Activated CD4-positive, alpha-beta T cell treated with anti-CD3 and anti-CD28 coated beads, Interleukin-2, amount 10 ng/mL, durations not matched to agents 24 days and 14 days (primary cell): ENCODE results near the gene TVP23C. TPM values are rescaled to one million over a fixed set of nuclear protein-coding genes. Genes with fewer than 3 reads are reported as not detected.
"Not testable (repeated sequence)": the region's sequence is repeated elsewhere in the genome, so short reads cannot be mapped to it uniquely, and the experiment has no call there.

Experiments used
- DNase-seq: peaks from one replicate; pipeline ENCODE4 v3.0.0; 2022
- H3K27ac Mint-ChIP-seq: one replicate; pipeline ENCODE4 v1.8.0; 2022; ENCODE audit warnings: mild to moderate bottlenecking, mixed read lengths
- H3K27me3 Mint-ChIP-seq: one replicate; pipeline ENCODE4 v1.8.0; 2022; ENCODE audit warnings: mixed read lengths
- H3K36me3 Mint-ChIP-seq: one replicate; pipeline ENCODE4 v1.8.0; 2022; ENCODE audit warnings: low read depth, mild to moderate bottlenecking, mixed read lengths
- H3K4me1 Mint-ChIP-seq: one replicate; pipeline ENCODE4 v1.8.0; 2021; ENCODE audit warnings: mixed read lengths
- H3K4me3 Mint-ChIP-seq: one replicate; pipeline ENCODE4 v1.8.0; 2022; ENCODE audit warnings: mild to moderate bottlenecking, moderate library complexity, mixed read lengths
- H3K9me3 Mint-ChIP-seq: one replicate; pipeline ENCODE4 v1.8.0; 2021; ENCODE audit warnings: mixed read lengths
- intact Hi-C: fragments of 100-400 bp; cut with micrococcal nuclease; formaldehyde crosslinking; loops from one replicate; pipeline ENCODE4 v1.15.1; 2023
- total RNA-seq: library from RNA; stranded (reverse); gene quantifications from 2 replicates; pipeline ENCODE4 v1.2.3, GENCODE V29; 2022

Gene TVP23C
- total RNA-seq, 1 donor from 2014 or later = 8.2 TPM

- H3K4me3 Mint-ChIP-seq, intact Hi-C loops, H3K27me3 Mint-ChIP-seq, H3K4me1 Mint-ChIP-seq, DNase-seq, H3K9me3 Mint-ChIP-seq, H3K27ac Mint-ChIP-seq: not testable (repeated sequence)
- H3K36me3 Mint-ChIP-seq = peaks cover 12% of the 10 kb centered on the region
Observed at GRCh38 chr17:15558403-15559105, 4.7 kb downstream of the TVP23C start.

GRCh38 chr17:15557334-15557832 lies 5.9 kb downstream of the TVP23C start:
- intact Hi-C loops, H3K27me3 Mint-ChIP-seq, H3K4me1 Mint-ChIP-seq, H3K27ac Mint-ChIP-seq, H3K9me3 Mint-ChIP-seq, H3K4me3 Mint-ChIP-seq, DNase-seq: not testable (repeated sequence)
- H3K36me3 Mint-ChIP-seq = peaks cover 11% of the 10 kb centered on the region

GRCh38 chr17:15552932-15553331 lies 10.4 kb downstream of the TVP23C start:
- H3K27ac Mint-ChIP-seq, H3K9me3 Mint-ChIP-seq, H3K27me3 Mint-ChIP-seq, intact Hi-C loops, DNase-seq, H3K4me1 Mint-ChIP-seq, H3K4me3 Mint-ChIP-seq: not testable (repeated sequence)
- H3K36me3 Mint-ChIP-seq = peaks cover 12% of the 10 kb centered on the region

GRCh38 chr17:15549552-15549951 lies 13.7 kb downstream of the TVP23C start:
- H3K36me3 Mint-ChIP-seq = peaks cover 20% of the 10 kb centered on the region
- H3K27me3 Mint-ChIP-seq, H3K4me3 Mint-ChIP-seq, H3K27ac Mint-ChIP-seq, H3K4me1 Mint-ChIP-seq, DNase-seq, H3K9me3 Mint-ChIP-seq, intact Hi-C loops: not testable (repeated sequence)

- H3K27me3 Mint-ChIP-seq, intact Hi-C loops, DNase-seq, H3K27ac Mint-ChIP-seq, H3K4me1 Mint-ChIP-seq, H3K9me3 Mint-ChIP-seq, H3K4me3 Mint-ChIP-seq: not testable (repeated sequence)
- H3K36me3 Mint-ChIP-seq = peaks cover 30% of the 10 kb centered on the region
Observed at GRCh38 chr17:15546604-15547003, 16.7 kb downstream of the TVP23C start.

- H3K4me1 Mint-ChIP-seq, DNase-seq, H3K27me3 Mint-ChIP-seq, H3K9me3 Mint-ChIP-seq, H3K4me3 Mint-ChIP-seq, intact Hi-C loops, H3K27ac Mint-ChIP-seq: not testable (repeated sequence)
- peaks cover 25% of the 10 kb centered on the region for H3K36me3 Mint-ChIP-seq
Observed at GRCh38 chr17:15540371-15541219, 22.7 kb downstream of the TVP23C start.

- H3K9me3 Mint-ChIP-seq, H3K4me1 Mint-ChIP-seq, DNase-seq, H3K27ac Mint-ChIP-seq, H3K4me3 Mint-ChIP-seq, intact Hi-C loops, H3K27me3 Mint-ChIP-seq: not testable (repeated sequence)
- H3K36me3 Mint-ChIP-seq = peaks cover 20% of the 10 kb centered on the region
Observed at GRCh38 chr17:15533122-15533521, 30.2 kb downstream of the TVP23C start.

- H3K9me3 Mint-ChIP-seq, H3K36me3 Mint-ChIP-seq, H3K4me1 Mint-ChIP-seq, H3K27ac Mint-ChIP-seq, H3K4me3 Mint-ChIP-seq, intact Hi-C loops, H3K27me3 Mint-ChIP-seq: not testable (repeated sequence)
- peak; percentile 74 for DNase-seq
Observed at GRCh38 chr17:15526292-15527218, 36.7 kb downstream of the TVP23C start.

GRCh38 chr17:15524990-15525985 lies 38.0 kb downstream of the TVP23C start:
- H3K27ac Mint-ChIP-seq, H3K27me3 Mint-ChIP-seq, H3K9me3 Mint-ChIP-seq, intact Hi-C loops, DNase-seq, H3K4me1 Mint-ChIP-seq, H3K36me3 Mint-ChIP-seq, H3K4me3 Mint-ChIP-seq: not testable (repeated sequence)

- Mint-ChIP-seq H3K27ac (no peak overlapping the region), H3K36me3 (peaks cover 13% of the 10 kb centered on the region), H3K9me3 (no peaks in the 10 kb centered on the region), H3K27me3 (no peaks in the 10 kb centered on the region), H3K4me1 (peaks cover 2% of the 10 kb centered on the region), H3K4me3 (no peak overlapping the region)
- intact Hi-C loops = no loop called here
- no peak for DNase-seq
Observed at GRCh38 chr17:15516150-15516549, 47.1 kb downstream of the TVP23C start.

GRCh38 chr17:15514469-15514868 lies 48.8 kb downstream of the TVP23C start:
- DNase-seq = no peak
- peaks cover 4% of the 10 kb centered on the region for H3K4me1 Mint-ChIP-seq
- intact Hi-C loops = no loop called here
- no peak overlapping the region for H3K4me3 Mint-ChIP-seq
- no peak overlapping the region for H3K27ac Mint-ChIP-seq
- H3K9me3 Mint-ChIP-seq = no peaks in the 10 kb centered on the region
- no peaks in the 10 kb centered on the region for H3K27me3 Mint-ChIP-seq
- H3K36me3 Mint-ChIP-seq = peaks cover 13% of the 10 kb centered on the region

GRCh38 chr17:15513856-15514459 lies 49.3 kb downstream of the TVP23C start:
- H3K36me3 Mint-ChIP-seq = peaks cover 13% of the 10 kb centered on the region
- intact Hi-C loops = no loop called here
- no peak overlapping the region for H3K27ac Mint-ChIP-seq
- DNase-seq = no peak
- no peaks in the 10 kb centered on the region for H3K9me3 Mint-ChIP-seq
- no peaks in the 10 kb centered on the region for H3K27me3 Mint-ChIP-seq
- no peak overlapping the region for H3K4me3 Mint-ChIP-seq
- peaks cover 4% of the 10 kb centered on the region for H3K4me1 Mint-ChIP-seq
